ENCODE data around the gene KCNJ14.
A peak's percentile ranks its signal among the peaks of the same experiment; 100 is the strongest.
"Not testable (repeated sequence)": the region's sequence is repeated elsewhere in the genome, so short reads cannot be mapped to it uniquely, and the experiment has no call there.

Gene KCNJ14

DNA sequence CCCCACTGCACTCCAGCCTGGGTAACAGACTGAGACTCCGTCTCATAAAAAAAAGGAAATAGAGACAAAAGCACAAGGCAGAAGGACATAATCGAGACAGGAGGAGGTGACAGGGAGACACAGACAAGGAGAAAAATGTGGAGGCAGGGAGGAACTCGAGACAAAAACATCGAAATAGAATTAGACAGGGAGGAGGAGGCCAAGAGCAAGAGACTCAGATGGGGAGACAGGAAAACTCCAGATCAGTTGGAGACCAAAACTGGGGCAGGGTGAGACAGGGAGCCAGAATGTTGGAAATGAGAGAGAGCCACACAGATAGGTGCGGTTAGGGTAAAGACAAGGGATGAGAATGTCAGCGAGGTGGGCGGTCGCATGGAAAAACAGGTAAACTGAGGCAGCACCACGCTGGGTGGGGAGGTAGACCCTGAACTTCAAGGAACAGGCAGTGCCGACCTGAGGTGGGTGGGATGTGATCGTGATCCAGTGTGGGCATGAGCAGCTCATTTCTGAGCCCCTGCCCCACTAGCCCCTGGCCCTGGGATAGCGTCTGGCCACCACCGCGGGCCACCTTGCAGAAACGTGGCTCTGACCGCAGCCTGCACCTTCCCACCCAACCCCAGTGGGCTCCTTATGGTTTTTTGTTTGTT, 29.0 kb downstream of the KCNJ14 start:
- Histone ChIP-seq H4K8ac (ENCODE audit: low read depth, low read length) (no peak overlapping the region), H3K4ac (ENCODE audit: low read length) (no peak overlapping the region), H3K36me3 (replicated peaks in 1 of 2; ENCODE audit: control insufficient read depth in 2 of 2, insufficient read depth in 2 of 2, low read length in 2 of 2) (peaks cover 12 to 41% of the 10 kb centered on the region in 2 donors), H3K79me1 (ENCODE audit: low read depth, low read length) (peaks cover 3% of the 10 kb centered on the region), H3K4me2 (ENCODE audit: insufficient read depth, low read length, poor library complexity, severe bottlenecking) (no peak overlapping the region), H3K9me3 (replicated peaks in 1 of 2; ENCODE audit: control insufficient read depth in 2 of 2, insufficient read depth in 1 of 2, low read depth in 1 of 2, low read length in 2 of 2) (no peaks in the 10 kb centered on the region), H3K27me3 (ENCODE audit: control insufficient read depth in 3 of 3, insufficient read depth in 3 of 3, low read depth in 1 of 3, low read length in 3 of 3) (no peaks in the 10 kb centered on the region), H3K4me3 (ENCODE audit: low read length in 2 of 2) (no peak overlapping the region), H3K23ac (ENCODE audit: low read depth, low read length, poor library complexity) (peak overlapping the region; percentile 21), H3K14ac (ENCODE audit: low read length) (no peak overlapping the region), H3K4me1 (ENCODE audit: control insufficient read depth in 2 of 2, insufficient read depth in 1 of 2, low read depth in 1 of 2, low read length in 2 of 2) (no peaks in the 10 kb centered on the region), H3K9ac (ENCODE audit: low read depth, low read length, poor library complexity) (no peak overlapping the region), H3K18ac (ENCODE audit: low read length) (no peak overlapping the region), H3K27ac (replicated peaks; ENCODE audit: low read length) (no peak overlapping the region), H4K91ac (ENCODE audit: low read depth, low read length, poor library complexity) (no peak overlapping the region), H2BK15ac (ENCODE audit: low read length) (no peak overlapping the region), H2AK5ac (ENCODE audit: low read depth, low read length) (no peak overlapping the region), H2AFZ (ENCODE audit: low read length) (no peak overlapping the region), H2BK5ac (ENCODE audit: low read length) (no peak overlapping the region), H2BK120ac (ENCODE audit: low read depth, low read length) (no peak overlapping the region), H2BK12ac (ENCODE audit: low read length) (no peak overlapping the region)
- no CpG with 5 or more reads among the region's 16 CpGs for WGBS, 2 donors (ENCODE audit: extremely low coverage in 2 of 2, insufficient read length in 2 of 2, insufficient replicate concordance in 1 of 2)
- DNase-seq (ENCODE audit: low spot score): no peak

DNA sequence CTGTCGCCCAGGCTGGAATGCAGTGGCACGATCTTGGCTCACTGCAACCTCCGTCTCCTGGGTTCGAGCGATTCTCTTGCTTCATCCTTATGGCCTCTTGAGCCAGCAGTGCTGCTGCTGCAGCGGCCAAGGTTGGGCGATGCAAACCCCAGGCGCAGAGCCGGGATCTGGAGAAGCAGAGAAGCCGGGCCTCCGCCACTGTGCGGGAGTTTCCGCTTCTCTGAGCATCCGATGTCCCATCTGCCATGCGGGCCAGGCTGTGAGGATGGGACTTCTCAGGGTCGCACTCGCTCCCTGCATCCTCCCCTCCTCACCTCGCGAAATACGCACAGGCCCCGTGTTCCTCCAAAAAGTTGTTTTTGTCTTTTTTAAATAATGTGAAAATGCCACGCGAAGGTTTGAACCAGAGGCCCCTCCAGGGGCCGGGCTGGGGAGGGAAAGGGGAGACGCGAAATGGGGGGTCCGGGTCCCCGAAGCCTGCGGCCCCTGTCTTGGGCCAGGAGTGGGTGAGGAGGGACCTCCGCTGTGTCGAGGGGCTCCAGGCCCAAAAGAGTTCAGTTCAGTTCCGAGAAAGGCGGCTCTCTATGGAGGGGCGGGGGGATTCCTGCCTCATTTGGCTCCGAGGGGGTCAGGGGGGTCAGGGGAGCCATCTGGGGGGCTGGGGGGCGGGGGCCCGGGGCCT, 29.7 kb downstream of the KCNJ14 start:
- no peak overlapping the region for H4K8ac ChIP-seq (ENCODE audit: low read depth, low read length)
- no peak overlapping the region for H3K23ac ChIP-seq (ENCODE audit: low read depth, low read length, poor library complexity)
- no peak overlapping the region for H2AFZ ChIP-seq (ENCODE audit: low read length)
- H3K4me1 ChIP-seq (ENCODE audit: control insufficient read depth in 2 of 2, insufficient read depth in 1 of 2, low read depth in 1 of 2, low read length in 2 of 2): no peaks in the 10 kb centered on the region
- no peak overlapping the region for H3K4me2 ChIP-seq (ENCODE audit: insufficient read depth, low read length, poor library complexity, severe bottlenecking)
- H4K91ac ChIP-seq (ENCODE audit: low read depth, low read length, poor library complexity): no peak overlapping the region
- no peak overlapping the region for H3K18ac ChIP-seq (ENCODE audit: low read length)
- H3K27me3 ChIP-seq (ENCODE audit: control insufficient read depth in 3 of 3, insufficient read depth in 3 of 3, low read depth in 1 of 3, low read length in 3 of 3): peaks cover 0 to 3% (median 0%) of the 10 kb centered on the region in 3 experiments
- H3K79me1 ChIP-seq (ENCODE audit: low read depth, low read length): peaks cover 3% of the 10 kb centered on the region
- H2BK5ac ChIP-seq (ENCODE audit: low read length): no peak overlapping the region
- no peak for DNase-seq (ENCODE audit: low spot score)
- peaks cover 5 to 34% of the 10 kb centered on the region in 2 donors for H3K36me3 ChIP-seq (replicated peaks in 1 of 2; ENCODE audit: control insufficient read depth in 2 of 2, insufficient read depth in 2 of 2, low read length in 2 of 2)
- no peak overlapping the region for H3K27ac ChIP-seq (replicated peaks; ENCODE audit: low read length)
- no peak overlapping the region for H2BK15ac ChIP-seq (ENCODE audit: low read length)
- H3K14ac ChIP-seq (ENCODE audit: low read length): no peak overlapping the region
- no peaks in the 10 kb centered on the region for H3K9me3 ChIP-seq (replicated peaks in 1 of 2; ENCODE audit: control insufficient read depth in 2 of 2, insufficient read depth in 1 of 2, low read depth in 1 of 2, low read length in 2 of 2)
- H2BK120ac ChIP-seq (ENCODE audit: low read depth, low read length): no peak overlapping the region
- no CpG with 5 or more reads among the region's 37 CpGs for WGBS, 2 donors (ENCODE audit: extremely low coverage in 2 of 2, insufficient read length in 2 of 2, insufficient replicate concordance in 1 of 2)
- no peak overlapping the region for H3K4ac ChIP-seq (ENCODE audit: low read length)
- H3K9ac ChIP-seq (ENCODE audit: low read depth, low read length, poor library complexity): no peak overlapping the region
- no peak overlapping the region for H2AK5ac ChIP-seq (ENCODE audit: low read depth, low read length)
- no peak overlapping the region for H3K4me3 ChIP-seq (ENCODE audit: low read length in 2 of 2)
- H2BK12ac ChIP-seq (ENCODE audit: low read length): no peak overlapping the region

GRCh38 chr19:48486706-48487105, 31.3 kb downstream of the KCNJ14 start:
- H3K23ac ChIP-seq (ENCODE audit: low read depth, low read length, poor library complexity); H3K4me3 ChIP-seq (ENCODE audit: low read length in 2 of 2); H2BK12ac ChIP-seq (ENCODE audit: low read length); H3K14ac ChIP-seq (ENCODE audit: low read length); H3K27ac ChIP-seq (replicated peaks; ENCODE audit: low read length); H2BK5ac ChIP-seq (ENCODE audit: low read length); DNase-seq (ENCODE audit: low spot score); H2AK5ac ChIP-seq (ENCODE audit: low read depth, low read length); H2BK120ac ChIP-seq (ENCODE audit: low read depth, low read length); H4K8ac ChIP-seq (ENCODE audit: low read depth, low read length); H3K4me2 ChIP-seq (ENCODE audit: insufficient read depth, low read length, poor library complexity, severe bottlenecking); H2AFZ ChIP-seq (ENCODE audit: low read length); H3K9ac ChIP-seq (ENCODE audit: low read depth, low read length, poor library complexity); H3K9me3 ChIP-seq (replicated peaks in 1 of 2; ENCODE audit: control insufficient read depth in 2 of 2, insufficient read depth in 1 of 2, low read depth in 1 of 2, low read length in 2 of 2); H2BK15ac ChIP-seq (ENCODE audit: low read length); H3K79me1 ChIP-seq (ENCODE audit: low read depth, low read length); H4K91ac ChIP-seq (ENCODE audit: low read depth, low read length, poor library complexity); H3K18ac ChIP-seq (ENCODE audit: low read length); H3K4me1 ChIP-seq (ENCODE audit: control insufficient read depth in 2 of 2, insufficient read depth in 1 of 2, low read depth in 1 of 2, low read length in 2 of 2); H3K4ac ChIP-seq (ENCODE audit: low read length): not testable (repeated sequence)
- no CpG with 5 or more reads among the region's 10 CpGs for WGBS, 2 donors (ENCODE audit: extremely low coverage in 2 of 2, insufficient read length in 2 of 2, insufficient replicate concordance in 1 of 2)
- Histone ChIP-seq H3K36me3 (replicated peaks in 1 of 2; ENCODE audit: control insufficient read depth in 2 of 2, insufficient read depth in 2 of 2, low read length in 2 of 2) (peaks cover 0 to 18% of the 10 kb centered on the region in 2 donors), H3K27me3 (ENCODE audit: control insufficient read depth in 3 of 3, insufficient read depth in 3 of 3, low read depth in 1 of 3, low read length in 3 of 3) (peaks cover 0 to 17% (median 2%) of the 10 kb centered on the region in 3 experiments)

GRCh38 chr19:48487544-48487943, 32.2 kb downstream of the KCNJ14 start:
- Histone ChIP-seq H3K27me3 (ENCODE audit: control insufficient read depth in 3 of 3, insufficient read depth in 3 of 3, low read depth in 1 of 3, low read length in 3 of 3) (peaks cover 0 to 25% (median 2%) of the 10 kb centered on the region in 3 experiments), H3K9me3 (replicated peaks in 1 of 2; ENCODE audit: control insufficient read depth in 2 of 2, insufficient read depth in 1 of 2, low read depth in 1 of 2, low read length in 2 of 2) (no peaks in the 10 kb centered on the region), H4K91ac (ENCODE audit: low read depth, low read length, poor library complexity) (no peak overlapping the region), H3K4me1 (ENCODE audit: control insufficient read depth in 2 of 2, insufficient read depth in 1 of 2, low read depth in 1 of 2, low read length in 2 of 2) (peaks cover 4 to 16% of the 10 kb centered on the region in 2 donors), H3K27ac (replicated peaks; ENCODE audit: low read length) (no peak overlapping the region), H3K9ac (ENCODE audit: low read depth, low read length, poor library complexity) (no peak overlapping the region), H3K79me1 (ENCODE audit: low read depth, low read length) (no peaks in the 10 kb centered on the region), H2BK5ac (ENCODE audit: low read length) (no peak overlapping the region), H4K8ac (ENCODE audit: low read depth, low read length) (no peak overlapping the region), H3K4me3 (ENCODE audit: low read length in 2 of 2) (no peak overlapping the region), H3K18ac (ENCODE audit: low read length) (no peak overlapping the region), H2BK120ac (ENCODE audit: low read depth, low read length) (no peak overlapping the region), H3K23ac (ENCODE audit: low read depth, low read length, poor library complexity) (no peak overlapping the region), H3K36me3 (replicated peaks in 1 of 2; ENCODE audit: control insufficient read depth in 2 of 2, insufficient read depth in 2 of 2, low read length in 2 of 2) (peaks cover 0 to 10% of the 10 kb centered on the region in 2 donors), H2AK5ac (ENCODE audit: low read depth, low read length) (no peak overlapping the region), H2BK15ac (ENCODE audit: low read length) (no peak overlapping the region), H2AFZ (ENCODE audit: low read length) (no peak overlapping the region), H3K4me2 (ENCODE audit: insufficient read depth, low read length, poor library complexity, severe bottlenecking) (no peak overlapping the region), H3K14ac (ENCODE audit: low read length) (no peak overlapping the region), H3K4ac (ENCODE audit: low read length) (no peak overlapping the region), H2BK12ac (ENCODE audit: low read length) (no peak overlapping the region)
- no CpG with 5 or more reads among the region's 6 CpGs for WGBS, 2 donors (ENCODE audit: extremely low coverage in 2 of 2, insufficient read length in 2 of 2, insufficient replicate concordance in 1 of 2)
- no peak for DNase-seq (ENCODE audit: low spot score)

Data from neuronal stem cell (in vitro differentiated cells).